ENCODE data around the gene ZNF584.

DNA sequence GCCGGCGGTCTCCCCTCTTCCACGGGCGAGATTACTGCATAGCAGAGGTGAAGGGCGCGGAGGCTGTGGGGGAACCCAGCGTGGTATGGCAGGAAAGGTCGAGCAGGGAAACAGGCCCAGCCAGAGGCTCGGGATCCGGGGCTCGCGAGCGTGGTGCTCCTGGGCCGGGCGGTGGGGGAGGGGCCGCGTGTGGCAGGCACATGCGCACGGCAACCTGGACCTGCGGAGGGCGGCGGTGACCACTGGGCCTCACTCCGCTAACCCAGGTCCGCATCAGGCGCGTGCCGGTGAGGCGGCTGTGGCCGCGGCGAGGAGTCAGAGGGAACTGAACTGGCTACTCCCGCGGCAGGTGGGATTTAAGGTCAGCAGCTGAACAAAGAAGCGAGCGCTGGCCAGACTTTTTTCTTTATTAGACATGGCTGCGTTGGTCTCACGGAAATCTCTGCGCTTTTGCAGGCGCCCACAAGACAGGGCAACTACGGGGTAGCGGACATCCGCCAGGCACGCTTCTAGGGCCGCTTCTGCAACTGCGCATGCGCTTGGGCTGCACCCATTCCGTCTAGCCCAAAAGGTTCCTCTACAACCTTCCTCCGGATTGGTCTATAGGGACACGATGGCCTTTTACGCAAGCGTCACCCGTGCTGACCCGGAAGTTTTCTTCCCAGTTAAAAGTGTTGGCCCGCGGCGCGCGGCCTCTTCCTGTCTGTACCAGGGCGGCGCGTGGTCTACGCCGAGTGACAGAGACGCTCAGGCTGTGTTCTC, 21.7 kb upstream of the ZNF584 start, which contains the start of gene RPS5:
- TF ChIP-seq, protein P1, sequence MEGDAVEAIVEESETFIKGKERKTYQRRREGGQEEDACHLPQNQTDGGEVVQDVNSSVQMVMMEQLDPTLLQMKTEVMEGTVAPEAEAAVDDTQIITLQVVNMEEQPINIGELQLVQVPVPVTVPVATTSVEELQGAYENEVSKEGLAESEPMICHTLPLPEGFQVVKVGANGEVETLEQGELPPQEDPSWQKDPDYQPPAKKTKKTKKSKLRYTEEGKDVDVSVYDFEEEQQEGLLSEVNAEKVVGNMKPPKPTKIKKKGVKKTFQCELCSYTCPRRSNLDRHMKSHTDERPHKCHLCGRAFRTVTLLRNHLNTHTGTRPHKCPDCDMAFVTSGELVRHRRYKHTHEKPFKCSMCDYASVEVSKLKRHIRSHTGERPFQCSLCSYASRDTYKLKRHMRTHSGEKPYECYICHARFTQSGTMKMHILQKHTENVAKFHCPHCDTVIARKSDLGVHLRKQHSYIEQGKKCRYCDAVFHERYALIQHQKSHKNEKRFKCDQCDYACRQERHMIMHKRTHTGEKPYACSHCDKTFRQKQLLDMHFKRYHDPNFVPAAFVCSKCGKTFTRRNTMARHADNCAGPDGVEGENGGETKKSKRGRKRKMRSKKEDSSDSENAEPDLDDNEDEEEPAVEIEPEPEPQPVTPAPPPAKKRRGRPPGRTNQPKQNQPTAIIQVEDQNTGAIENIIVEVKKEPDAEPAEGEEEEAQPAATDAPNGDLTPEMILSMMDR (IDR thresholded peaks at IDR 0.05; ENCODE audit: low read depth, low read length, poor library complexity, severe bottlenecking) = no peak
- TF ChIP-seq EZH2phosphoT487 (IDR thresholded peaks at IDR 0.05; ENCODE audit: borderline replicate concordance, low read length) = no peak
